ENCODE results near the gene TTC5.
"Not testable (repeated sequence)": the region's sequence is repeated elsewhere in the genome, so short reads cannot be mapped to it uniquely, and the experiment has no call there.

TTC5 gene, protein sequence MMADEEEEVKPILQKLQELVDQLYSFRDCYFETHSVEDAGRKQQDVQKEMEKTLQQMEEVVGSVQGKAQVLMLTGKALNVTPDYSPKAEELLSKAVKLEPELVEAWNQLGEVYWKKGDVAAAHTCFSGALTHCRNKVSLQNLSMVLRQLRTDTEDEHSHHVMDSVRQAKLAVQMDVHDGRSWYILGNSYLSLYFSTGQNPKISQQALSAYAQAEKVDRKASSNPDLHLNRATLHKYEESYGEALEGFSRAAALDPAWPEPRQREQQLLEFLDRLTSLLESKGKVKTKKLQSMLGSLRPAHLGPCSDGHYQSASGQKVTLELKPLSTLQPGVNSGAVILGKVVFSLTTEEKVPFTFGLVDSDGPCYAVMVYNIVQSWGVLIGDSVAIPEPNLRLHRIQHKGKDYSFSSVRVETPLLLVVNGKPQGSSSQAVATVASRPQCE

DNA sequence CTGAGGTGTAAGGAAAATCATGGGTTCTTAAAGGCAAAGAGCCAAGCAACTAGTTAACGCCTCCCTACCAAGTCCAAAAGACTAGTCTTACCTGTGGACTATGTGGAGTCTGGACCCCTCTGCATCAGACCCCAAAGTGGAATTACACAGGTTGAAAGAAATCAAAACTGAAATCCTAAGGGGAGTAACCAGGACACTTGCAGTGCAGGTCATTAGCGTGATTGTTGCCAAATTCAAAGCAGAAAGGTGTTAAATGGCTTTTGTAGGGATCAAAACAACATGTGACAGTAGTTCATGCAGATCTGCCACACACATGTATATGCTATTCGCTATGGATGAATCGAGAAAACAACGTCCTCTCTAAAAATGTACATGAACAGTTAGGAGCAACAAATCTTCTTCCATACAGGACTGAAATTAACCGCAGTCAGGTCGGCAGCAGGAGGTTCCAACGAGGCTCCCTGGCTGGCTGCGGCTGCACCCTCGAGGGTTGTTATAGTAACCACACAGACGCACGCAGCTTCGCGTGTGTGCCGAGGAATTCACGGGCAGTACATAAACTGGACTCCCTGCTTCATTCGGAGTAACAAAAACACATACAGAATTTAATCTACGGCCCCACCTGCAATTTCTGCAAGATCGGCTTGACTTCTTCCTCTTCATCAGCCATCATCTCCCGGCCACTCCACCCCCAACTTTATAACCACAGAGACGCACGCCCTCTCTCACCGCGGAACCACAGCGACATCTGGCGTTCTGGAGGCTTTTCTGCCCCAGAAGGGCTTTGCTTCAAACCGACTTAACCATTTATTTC, at the start of gene TTC5:
TSS of gene TTC5 (minus strand) at position 687 of the 814 bp plus-strand sequence. CDS start at position 673, 14 bp downstream.
- DNase-seq (ENCODE audit: low read depth) = peak; percentile 72

DNA sequence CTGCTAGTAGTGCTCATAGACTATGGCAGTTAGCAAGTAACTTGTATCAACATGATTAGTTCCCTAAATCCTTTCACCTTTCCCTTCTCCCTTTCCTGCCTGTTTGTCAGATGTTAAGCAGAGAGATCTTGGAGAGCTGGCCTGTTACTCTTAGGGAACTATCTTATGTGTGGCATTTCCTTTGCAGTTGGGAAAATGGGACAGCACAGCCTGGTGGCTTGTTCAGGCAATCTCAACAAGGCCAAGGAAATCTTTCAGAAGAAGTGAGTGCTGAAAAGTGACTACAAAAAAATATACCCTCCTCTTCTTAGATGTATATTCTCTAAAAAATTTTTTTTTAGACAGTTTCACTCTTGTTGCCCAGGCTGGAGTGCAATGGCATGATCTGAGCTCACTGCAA, 45.1 kb upstream of the TTC5 start:
- no peak for DNase-seq (ENCODE audit: low read depth)

DNA sequence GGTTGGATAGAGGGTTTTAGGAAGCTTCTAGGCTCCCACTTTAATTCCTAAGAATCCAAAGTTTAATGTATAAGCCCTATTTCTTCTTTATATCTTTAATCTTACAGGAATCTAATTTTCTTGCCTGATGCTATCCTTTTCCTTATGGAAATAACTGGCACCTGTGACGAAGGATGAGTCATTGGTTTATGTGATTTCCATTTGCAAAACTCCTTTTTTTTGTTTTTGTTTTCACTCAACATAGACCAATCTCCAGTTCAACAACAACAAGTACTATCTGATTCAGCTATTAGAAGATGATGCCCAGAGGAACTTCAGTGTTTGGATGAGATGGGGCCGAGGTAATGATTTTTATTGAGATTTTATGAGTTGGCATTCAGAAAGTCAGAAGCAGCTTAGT, 44.5 kb upstream of the TTC5 start:
- DNase-seq (ENCODE audit: low read depth) = no peak

DNA sequence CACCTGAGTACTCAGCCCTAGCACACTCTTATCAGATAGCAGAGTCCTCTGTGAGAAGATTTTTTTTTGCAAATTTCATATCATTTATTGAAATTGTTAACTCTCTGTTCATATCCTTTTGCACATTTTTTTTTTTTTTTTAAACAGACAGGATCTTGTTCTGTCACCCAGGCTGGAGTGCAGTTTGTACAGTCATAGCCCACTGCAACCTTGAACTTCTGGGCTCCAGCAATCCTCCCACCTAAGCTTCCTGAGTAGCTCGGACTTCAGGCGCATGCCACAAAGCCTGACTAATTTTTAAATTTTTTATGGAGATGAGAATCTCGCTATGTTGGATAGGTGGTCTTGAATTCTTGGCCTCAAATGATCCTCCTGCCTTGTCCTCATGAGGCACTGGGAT, 42.0 kb upstream of the TTC5 start:
- DNase-seq (ENCODE audit: low read depth) = no peak

DNA sequence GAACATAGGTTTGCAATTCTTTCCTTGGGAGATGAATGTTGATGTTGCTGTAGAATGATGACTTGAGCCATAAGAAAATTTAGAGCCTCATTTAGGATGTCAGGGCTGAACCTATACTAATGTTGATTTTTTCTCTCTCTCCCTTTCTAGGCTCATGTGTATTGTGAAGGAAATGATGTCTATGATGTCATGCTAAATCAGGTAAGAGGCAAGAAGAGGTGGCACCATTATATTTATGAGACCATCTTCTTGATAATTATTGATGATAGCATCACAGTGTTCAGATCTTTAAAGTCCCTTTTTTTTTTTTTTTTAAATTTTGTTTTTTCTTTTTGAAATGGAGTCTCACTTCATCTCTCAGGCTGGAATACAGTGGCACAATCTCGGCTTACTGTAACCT, 41.0 kb upstream of the TTC5 start:
- no peak for DNase-seq (ENCODE audit: low read depth)

DNA sequence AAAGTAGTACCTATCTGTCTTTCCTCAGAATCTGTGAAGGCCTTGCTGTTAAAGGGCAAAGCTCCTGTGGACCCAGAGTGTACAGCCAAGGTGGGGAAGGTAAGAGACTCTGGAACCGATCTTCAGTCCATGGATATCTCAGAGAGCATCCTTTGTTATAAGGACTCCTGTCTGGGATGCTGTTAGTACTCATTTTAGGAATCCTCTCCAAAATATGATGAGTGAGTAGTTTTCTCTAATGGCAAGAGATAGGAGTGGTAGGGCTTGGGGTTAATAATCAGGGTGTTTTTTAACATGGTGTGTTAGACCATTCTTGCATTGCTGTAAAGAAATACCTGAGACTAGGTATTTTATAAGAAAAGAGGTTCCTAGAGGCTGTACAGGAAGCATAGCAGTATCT, 39.6 kb upstream of the TTC5 start:
- DNase-seq (ENCODE audit: low read depth) = no peak

DNA sequence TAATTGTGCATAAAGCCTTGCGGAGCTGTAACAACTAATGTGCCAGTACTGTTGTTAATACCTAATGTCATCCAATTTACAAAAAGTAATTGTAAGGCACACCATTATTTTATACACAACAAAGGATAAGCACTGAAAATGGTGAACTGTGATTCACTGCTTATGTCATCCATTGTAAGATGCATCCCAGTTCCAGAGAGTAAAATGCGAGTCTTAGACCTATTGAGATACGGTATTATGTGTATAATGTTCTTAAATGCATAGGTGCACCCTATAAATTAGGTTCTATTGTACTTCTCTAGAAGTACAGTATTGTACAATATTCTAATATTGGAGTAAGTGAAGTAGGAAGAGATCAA, 38.1 kb upstream of the TTC5 start:
- peak; percentile 21 for DNase-seq (ENCODE audit: low read depth)

DNA sequence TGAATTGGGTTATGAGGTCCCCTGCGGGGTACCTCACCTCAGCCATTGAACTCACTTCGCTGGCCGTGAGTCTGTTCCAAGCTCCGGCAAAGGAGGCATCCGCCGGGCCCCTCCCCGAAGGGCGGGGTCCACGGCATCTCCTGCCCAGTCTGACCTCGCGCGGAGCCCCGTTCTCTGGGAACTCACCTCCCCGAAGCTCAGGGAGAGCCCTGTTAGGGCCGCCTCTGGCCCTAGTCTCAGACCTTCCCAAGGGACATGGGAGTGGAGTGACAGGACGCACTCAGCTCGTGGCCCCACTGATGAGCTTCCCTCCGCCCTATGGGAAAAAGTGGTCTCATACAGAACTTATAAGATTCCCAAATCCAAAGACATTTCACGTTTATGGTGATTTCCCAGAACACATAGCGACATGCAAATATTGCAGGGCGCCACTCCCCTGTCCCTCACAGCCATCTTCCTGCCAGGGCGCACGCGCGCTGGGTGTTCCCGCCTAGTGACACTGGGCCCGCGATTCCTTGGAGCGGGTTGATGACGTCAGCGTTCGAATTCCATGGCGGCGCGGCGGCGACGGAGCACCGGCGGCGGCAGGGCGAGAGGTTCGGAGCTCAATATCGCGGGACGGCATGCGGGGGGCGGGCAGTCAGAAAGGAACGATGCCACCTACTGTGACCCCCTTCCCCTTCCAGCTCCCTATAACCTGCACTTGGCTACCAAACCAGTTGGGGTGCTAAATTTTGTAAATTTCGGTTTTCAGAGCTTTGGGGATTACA, 37.5 kb upstream of the TTC5 start, which contains the start of gene PARP2:
TSS of gene PARP2 (plus strand) at position 544 of the 770 bp plus-strand sequence. CDS start at position 551, 7 bp downstream.
- DNase-seq (ENCODE audit: low read depth) = peak; percentile 100

DNA sequence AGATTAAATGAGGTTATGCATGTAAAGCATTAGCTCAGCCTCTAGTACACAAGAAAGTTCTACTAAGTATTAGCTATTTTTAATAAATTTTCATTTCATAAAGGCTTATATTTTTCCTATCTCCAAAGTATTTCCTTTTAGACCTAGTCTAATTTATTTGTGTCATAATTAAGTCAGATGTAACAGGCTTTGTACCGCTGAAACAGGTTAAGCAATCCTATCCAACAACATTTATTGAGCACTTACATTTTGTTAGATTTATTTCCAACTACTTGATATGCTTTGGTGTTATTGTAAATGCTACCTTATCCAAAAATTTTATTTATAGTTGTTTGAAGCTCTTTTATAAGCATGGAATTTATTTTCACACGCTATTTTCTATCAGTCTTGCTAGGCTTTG, 35.9 kb upstream of the TTC5 start:
- no peak for DNase-seq (ENCODE audit: low read depth)

DNA sequence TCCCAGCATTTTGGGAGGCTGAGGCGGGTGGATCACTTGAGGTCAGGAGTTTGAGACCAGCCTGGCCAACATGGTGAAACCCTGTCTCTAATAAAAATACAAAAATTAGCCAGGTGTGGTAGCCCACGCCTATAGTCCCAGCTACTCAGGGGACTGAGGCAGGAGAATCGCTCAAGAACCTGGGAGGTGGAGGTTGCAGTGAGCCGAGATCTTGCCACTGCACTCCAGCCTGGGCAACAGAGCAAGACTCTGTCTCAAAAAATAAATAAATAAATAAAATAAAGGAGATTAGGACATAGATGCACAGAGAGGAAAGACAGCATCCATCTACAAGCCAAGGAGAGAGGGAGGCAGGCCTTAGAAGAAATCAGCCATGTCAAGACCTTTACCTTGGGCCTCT, 35.3 kb upstream of the TTC5 start:
- DNase-seq (ENCODE audit: low read depth) = not testable (repeated sequence)

DNA sequence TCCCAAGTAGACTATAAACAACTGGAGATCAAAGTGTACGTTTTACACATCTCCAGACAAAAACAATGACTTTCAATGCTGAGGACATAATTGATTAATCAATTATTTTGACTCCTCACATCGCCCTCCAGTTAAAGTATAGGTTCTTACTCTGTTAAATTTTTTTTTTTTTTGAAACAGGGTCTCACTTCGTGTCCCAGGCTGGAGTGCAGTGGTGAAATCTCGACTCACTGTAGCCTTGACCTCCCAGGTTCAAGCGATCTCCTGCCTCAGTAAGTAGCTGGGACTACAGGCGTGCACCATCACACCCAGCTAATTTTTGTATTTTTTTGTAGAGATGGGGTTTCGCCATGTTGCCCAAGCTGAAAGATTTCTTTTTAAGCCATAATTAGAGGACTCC, 28.3 kb upstream of the TTC5 start:
- DNase-seq (ENCODE audit: low read depth) = no peak

DNA sequence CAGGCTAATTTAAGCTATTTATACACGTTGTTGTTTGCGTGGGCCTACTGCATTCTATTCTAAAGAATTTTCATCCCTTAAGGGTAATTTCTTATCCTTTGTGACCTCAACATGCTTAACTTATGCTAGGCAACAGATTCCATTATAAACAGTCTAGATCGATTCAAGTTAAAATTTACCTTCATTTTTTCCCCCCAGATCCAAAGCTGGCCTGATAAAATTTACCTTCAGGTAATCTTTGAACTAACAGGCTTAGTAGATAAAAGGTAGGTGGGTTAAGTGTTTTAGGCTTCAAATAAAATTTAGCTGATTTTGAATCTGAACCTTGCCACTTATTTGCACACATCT, 27.7 kb upstream of the TTC5 start:
- DNase-seq (ENCODE audit: low read depth) = no peak

DNA sequence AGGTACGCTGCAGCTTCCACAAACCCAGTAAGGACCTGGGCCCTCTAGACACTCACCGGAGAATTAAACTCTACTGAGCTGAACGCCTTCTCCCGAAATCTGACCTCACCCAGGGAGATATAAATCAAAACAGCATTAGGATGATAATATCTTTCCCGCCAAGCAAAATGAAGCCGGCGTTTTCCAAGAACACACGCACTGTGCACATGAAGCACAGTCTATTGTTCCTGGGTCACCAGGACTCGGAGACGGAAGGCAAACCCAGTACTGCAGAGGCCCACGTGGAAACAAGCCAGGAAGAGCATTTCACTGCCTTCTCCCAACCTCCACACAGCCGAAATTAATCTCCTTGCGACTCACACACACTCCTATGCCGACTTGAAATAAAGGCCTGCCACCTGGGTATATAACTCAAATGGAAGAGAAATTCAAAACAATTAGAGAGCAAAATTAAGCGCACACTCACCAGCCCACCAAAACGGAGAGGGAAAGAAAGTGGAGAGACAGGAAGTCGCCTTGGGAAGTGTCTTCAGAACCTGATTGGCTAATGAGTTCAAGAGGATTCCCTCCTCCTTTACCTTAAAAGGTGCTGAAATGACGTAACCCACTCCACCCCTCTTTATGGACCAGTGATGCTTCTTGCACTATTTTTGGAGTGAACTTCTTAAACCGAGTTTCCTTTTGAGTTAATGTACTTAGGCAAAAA, 27.2 kb upstream of the TTC5 start, which contains the start of gene CCNB1IP1:
TSS of gene CCNB1IP1 (minus strand) at position 492 of the 706 bp plus-strand sequence. CDS start 16,756 bp downstream, outside the sequence.
- DNase-seq (ENCODE audit: low read depth) = peak; percentile 89

DNA sequence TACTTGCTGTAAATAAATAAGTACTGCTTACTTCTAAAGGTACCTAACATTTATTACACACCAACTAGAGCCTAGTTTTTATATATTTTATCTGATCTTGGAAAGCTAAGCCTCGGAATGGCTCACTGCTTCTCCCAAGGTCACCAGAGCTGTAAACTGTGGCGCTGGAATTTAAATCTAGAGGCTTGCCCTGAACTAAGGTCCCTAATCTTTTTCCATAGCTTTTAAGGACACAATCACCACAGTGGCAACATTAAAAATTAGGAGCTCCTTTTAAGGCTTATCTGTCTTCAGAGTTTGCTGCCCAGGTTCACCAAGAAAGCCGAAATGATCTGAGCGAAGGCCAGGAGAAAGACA, 26.7 kb upstream of the TTC5 start:
- no peak for DNase-seq (ENCODE audit: low read depth)

DNA sequence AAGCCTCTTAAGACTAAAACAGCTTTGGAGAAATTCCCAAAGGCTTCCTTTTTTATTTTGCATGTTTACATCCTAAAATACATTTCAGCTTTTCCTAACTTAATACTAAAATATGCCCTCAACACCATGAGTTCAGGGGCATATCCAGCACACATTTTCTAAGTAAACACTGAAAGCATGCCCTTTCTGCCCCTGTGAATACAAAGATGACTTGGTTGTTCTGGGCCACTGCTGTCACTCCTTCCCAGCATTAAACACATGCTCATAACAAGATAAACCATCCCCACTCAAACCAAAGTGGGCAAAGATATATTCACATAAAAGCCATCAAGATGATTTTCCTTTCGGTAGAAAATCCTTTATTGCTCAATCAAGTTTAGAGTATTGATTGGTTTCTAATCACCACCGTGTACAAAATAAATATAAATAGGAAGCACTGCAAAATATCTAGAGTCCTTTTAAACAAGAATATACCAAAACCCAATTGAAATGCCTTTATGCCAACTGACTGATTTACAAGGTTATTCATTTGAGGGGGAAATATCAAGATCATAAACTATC, 25.4 kb upstream of the TTC5 start:
- no peak for DNase-seq (ENCODE audit: low read depth)

DNA sequence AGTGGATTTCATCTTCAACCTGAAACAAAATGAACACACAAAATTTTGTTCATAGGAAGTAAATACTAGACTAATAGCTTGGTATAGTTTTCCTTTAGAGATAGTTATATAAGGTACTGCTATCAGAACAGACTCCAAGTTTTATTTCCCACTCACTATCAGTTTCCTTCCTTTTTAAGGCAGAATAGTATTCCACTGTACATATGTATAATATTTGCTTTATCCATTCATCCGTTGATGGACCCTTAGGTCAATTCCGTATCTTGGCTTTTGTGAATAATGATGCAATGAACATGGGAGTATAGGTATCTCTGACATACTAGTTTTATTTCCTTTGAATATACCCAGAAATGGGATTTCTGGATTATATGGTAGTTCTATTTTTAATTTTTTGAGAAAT, 23.6 kb upstream of the TTC5 start:
- no peak for DNase-seq (ENCODE audit: low read depth)

DNA sequence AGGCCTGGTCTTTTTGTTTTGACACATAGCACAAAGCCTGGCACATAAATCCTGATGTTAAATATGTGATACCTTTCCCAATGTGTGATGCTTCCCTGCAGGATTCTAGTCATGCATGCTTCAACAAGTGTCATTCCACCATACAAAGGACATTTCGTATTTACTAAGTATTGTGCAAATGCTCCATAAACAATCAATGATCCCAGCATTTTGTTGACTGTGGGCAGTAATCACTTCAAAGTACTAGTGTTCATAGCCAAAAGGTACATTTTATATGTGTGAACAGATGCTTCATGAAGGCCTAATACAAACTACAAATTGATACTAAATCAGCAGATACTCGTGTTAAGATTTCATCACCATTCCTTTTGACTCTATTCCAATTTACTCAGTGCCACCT, 23.0 kb upstream of the TTC5 start:
- DNase-seq (ENCODE audit: low read depth) = no peak

DNA sequence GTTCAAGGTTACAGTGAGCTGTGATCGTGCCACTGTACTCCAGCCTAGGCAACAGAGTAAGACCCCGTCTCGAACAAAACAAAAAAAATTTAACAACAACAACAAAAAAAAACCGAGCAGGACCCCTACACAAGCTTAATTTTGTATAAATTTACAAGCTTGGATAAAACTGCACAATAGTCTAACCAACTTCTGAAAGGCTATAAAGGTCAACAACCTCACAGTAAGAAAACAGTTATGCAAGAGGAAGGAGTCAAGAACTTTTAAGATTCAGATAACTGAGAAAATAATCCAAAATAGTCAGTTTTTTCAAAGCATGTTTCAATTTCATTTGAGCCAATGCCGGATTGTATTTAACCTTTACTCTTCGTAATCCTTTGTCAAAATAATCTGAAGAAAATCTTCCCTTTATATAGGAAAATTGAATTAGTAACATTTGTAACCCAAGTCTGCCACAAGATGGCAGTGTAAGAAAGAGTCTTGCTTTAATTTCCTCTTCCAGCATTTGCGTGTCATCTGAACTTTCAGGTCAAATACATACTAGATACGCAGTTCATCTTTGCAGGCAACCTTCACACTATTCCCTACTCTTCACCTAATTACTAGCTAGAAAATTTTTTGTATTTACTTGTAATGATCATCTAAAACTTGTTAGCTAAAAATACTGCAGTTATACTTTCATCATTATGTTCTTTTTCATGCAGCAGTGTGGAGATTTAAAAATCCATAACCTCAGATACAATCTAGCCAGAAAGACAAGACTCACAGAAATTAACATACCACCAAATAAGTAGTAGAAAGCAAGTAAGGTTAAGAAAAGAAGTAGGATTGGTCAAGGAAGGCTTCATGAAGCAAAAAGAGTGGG, 21.5 kb upstream of the TTC5 start:
- DNase-seq (ENCODE audit: low read depth) = peak; percentile 63

DNA sequence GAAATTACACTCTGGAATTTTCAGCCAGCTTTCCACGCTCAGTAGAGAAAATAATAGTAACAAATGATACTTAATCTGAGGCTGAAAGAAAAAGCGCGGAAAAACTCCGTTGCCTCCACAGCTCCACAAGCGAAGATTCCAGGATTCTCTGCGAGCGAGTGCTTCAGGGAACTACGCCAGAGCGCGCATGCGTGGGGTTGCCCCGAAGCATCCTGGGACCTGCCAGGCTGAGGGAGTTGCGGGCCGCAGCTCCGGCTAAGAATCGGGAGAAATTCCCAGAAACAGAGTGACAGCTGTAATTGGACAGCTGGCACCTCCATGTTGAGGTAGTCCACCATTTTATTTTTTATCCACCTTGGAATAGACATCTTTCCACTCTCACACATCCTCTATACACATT, 12.0 kb upstream of the TTC5 start:
- no peak for DNase-seq (ENCODE audit: low read depth)

DNA sequence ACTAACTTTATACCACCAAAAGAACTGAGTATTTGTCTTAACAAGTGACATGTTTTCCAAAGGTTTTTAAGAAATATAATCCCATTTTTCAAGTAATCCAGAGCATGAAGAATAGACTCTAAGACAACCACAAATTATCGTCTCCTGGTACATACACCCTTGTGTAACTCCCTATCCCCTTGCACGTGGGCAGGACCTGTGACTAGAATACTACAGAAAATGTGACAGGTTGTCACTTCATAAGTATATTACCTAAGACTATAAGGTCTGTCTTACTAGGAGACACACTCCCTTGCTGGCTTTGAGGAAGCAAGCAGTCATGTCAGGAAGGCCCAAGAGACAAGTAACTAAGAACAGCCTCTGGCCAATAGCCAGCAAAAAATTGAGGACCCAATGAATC, 8.3 kb upstream of the TTC5 start:
- DNase-seq (ENCODE audit: low read depth) = no peak

DNA sequence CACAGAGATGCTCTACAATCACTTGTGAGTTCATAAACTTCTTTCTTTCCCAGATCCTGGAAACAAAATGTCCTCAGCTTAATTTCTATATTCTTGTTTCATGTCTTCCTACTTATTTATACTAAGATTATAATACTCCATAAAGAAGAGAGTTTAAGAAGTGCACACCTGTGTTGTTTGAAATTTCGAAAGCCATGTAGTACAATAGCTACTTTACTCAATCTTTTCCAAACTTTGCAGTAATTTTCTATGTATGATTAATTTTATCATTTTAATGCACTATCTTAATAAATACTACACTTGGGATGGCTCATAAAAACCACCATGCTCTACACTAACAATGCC, 300 bp upstream of the TTC5 start:
- no peak for DNase-seq (ENCODE audit: low read depth)

Measured in fibroblast of the conjunctiva (primary cell).